Measurements from ENCODE around the gene ELOVL5. TPM values are rescaled to one million over a fixed set of nuclear protein-coding genes. Genes with fewer than 3 reads are reported as not detected.

ELOVL5 gene
- total RNA-seq, 1 donor from 2014 or later: 185 TPM

GRCh38 chr6:53302678-53303360 is 45.9 kb downstream of the ELOVL5 start:
- Mint-ChIP-seq H3K27ac (no peak overlapping the region), H3K9me3 (peaks cover 22% of the 10 kb centered on the region), H3K4me3 (no peak overlapping the region), H3K36me3 (peaks cover 22% of the 10 kb centered on the region), H3K4me1 (peaks cover 52% of the 10 kb centered on the region), H3K27me3 (ENCODE audit: insufficient read depth, low read depth) (no peaks in the 10 kb centered on the region)
- no peak overlapping the region for H3K4me2 ChIP-seq
- no peaks in the 10 kb centered on the region for H3F3A ChIP-seq (ENCODE audit: low read depth)
- H4K20me1 ChIP-seq (ENCODE audit: low read depth): peaks cover 52% of the 10 kb centered on the region
- TF ChIP-seq EZH2phosphoT487 (IDR thresholded peaks at IDR 0.05) (no peak), EZH2 (IDR thresholded peaks at IDR 0.05) (no peak)
- TF ChIP-seq, protein P1, sequence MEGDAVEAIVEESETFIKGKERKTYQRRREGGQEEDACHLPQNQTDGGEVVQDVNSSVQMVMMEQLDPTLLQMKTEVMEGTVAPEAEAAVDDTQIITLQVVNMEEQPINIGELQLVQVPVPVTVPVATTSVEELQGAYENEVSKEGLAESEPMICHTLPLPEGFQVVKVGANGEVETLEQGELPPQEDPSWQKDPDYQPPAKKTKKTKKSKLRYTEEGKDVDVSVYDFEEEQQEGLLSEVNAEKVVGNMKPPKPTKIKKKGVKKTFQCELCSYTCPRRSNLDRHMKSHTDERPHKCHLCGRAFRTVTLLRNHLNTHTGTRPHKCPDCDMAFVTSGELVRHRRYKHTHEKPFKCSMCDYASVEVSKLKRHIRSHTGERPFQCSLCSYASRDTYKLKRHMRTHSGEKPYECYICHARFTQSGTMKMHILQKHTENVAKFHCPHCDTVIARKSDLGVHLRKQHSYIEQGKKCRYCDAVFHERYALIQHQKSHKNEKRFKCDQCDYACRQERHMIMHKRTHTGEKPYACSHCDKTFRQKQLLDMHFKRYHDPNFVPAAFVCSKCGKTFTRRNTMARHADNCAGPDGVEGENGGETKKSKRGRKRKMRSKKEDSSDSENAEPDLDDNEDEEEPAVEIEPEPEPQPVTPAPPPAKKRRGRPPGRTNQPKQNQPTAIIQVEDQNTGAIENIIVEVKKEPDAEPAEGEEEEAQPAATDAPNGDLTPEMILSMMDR (IDR thresholded peaks at IDR 0.05): no peak
- no peaks in the 10 kb centered on the region for H3K9me3 ChIP-seq (ENCODE audit: low read depth)
- H3K9ac ChIP-seq: no peak overlapping the region
- H3K4me1 ChIP-seq: peaks cover 33% of the 10 kb centered on the region
- no peaks in the 10 kb centered on the region for H3K27me3 ChIP-seq
- H3K36me3 ChIP-seq: no peaks in the 10 kb centered on the region
- DNase-seq (ENCODE audit: low spot score): no peak
- no peak overlapping the region for H2AFZ ChIP-seq (replicated peaks)
- H3K4me3 ChIP-seq: no peak overlapping the region
- H3K79me2 ChIP-seq (ENCODE audit: low read depth): peaks cover 81% of the 10 kb centered on the region
- H3K27ac ChIP-seq: no peak overlapping the region

DNA sequence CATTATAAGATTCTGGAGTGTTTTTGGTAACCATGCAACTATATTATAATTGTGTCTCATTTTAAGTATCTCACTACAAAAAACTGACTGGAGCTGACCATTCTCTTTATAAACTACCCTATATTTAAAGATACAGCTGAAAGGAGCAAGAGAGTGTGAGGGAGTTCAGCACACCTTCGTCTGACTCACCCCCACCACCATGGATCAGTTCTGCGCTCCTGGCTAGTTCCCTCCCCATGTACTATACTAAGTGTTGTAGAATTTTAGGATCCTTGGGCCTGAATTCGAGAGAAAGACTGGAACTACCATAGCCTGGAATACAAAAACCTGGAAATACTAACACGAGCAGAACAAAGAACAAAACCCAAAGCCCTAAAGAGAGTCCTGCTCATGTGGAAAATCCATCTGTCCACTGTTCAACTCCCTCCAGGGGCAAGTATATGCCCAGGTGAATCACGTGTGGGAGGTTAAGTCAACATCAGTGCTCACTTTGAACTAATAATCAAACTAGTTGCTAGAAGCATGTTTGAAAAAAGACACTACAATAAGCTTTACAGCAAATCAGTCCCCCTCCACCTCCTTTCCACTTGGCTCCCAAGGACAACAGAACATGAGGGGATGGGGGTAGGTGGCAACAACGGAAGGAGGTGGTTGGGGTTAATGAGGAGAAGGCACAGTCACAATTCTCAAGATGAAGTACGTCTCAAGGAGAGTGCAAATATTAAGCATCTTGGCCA is 46.8 kb downstream of the ELOVL5 start:
- H3K36me3 Mint-ChIP-seq: peaks cover 19% of the 10 kb centered on the region
- no peak for TF ChIP-seq EZH2phosphoT487 (IDR thresholded peaks at IDR 0.05)
- TF ChIP-seq, protein P1 (IDR thresholded peaks at IDR 0.05): no peak
- no peak for TF ChIP-seq EZH2 (IDR thresholded peaks at IDR 0.05)
- H3K9me3 ChIP-seq (ENCODE audit: low read depth): no peaks in the 10 kb centered on the region
- no peak overlapping the region for H3K27ac Mint-ChIP-seq
- no peak overlapping the region for H3K27ac ChIP-seq
- H3K4me1 Mint-ChIP-seq: peaks cover 52% of the 10 kb centered on the region
- peaks cover 81% of the 10 kb centered on the region for H3K79me2 ChIP-seq (ENCODE audit: low read depth)
- H3K27me3 ChIP-seq: no peaks in the 10 kb centered on the region
- no peaks in the 10 kb centered on the region for H3K27me3 Mint-ChIP-seq (ENCODE audit: insufficient read depth, low read depth)
- no peak overlapping the region for H3K9ac ChIP-seq
- H3K4me3 ChIP-seq: no peak overlapping the region
- peaks cover 60% of the 10 kb centered on the region for H4K20me1 ChIP-seq (ENCODE audit: low read depth)
- H3K4me3 Mint-ChIP-seq: no peak overlapping the region
- H3K4me1 ChIP-seq: peaks cover 33% of the 10 kb centered on the region
- DNase-seq (ENCODE audit: low spot score): no peak
- no peaks in the 10 kb centered on the region for H3K36me3 ChIP-seq
- no peak overlapping the region for H2AFZ ChIP-seq (replicated peaks)
- no peaks in the 10 kb centered on the region for H3F3A ChIP-seq (ENCODE audit: low read depth)
- peaks cover 19% of the 10 kb centered on the region for H3K9me3 Mint-ChIP-seq
- H3K4me2 ChIP-seq: no peak overlapping the region

GRCh38 chr6:53300656-53301551 is 47.8 kb downstream of the ELOVL5 start:
- TF ChIP-seq EZH2phosphoT487 (IDR thresholded peaks at IDR 0.05): no peak
- no peak for TF ChIP-seq EZH2 (IDR thresholded peaks at IDR 0.05)
- TF ChIP-seq, protein P1 (IDR thresholded peaks at IDR 0.05): no peak
- Histone ChIP-seq H3K27me3 (no peaks in the 10 kb centered on the region), H3K4me2 (no peak overlapping the region), H4K20me1 (ENCODE audit: low read depth) (peaks cover 69% of the 10 kb centered on the region), H3K27ac (no peak overlapping the region), H3K79me2 (ENCODE audit: low read depth) (peaks cover 83% of the 10 kb centered on the region), H2AFZ (replicated peaks) (no peak overlapping the region), H3K9me3 (ENCODE audit: low read depth) (no peaks in the 10 kb centered on the region), H3K4me1 (peaks cover 33% of the 10 kb centered on the region), H3K9ac (no peak overlapping the region), H3K36me3 (no peaks in the 10 kb centered on the region), H3K4me3 (no peak overlapping the region), H3F3A (ENCODE audit: low read depth) (no peaks in the 10 kb centered on the region)
- no peak for DNase-seq (ENCODE audit: low spot score)
- Mint-ChIP-seq H3K4me1 (peaks cover 52% of the 10 kb centered on the region), H3K9me3 (peaks cover 13% of the 10 kb centered on the region), H3K27ac (peak overlapping the region; percentile 32), H3K36me3 (peaks cover 14% of the 10 kb centered on the region), H3K27me3 (ENCODE audit: insufficient read depth, low read depth) (no peaks in the 10 kb centered on the region), H3K4me3 (no peak overlapping the region)

Data from neural progenitor cell (in vitro differentiated cells).